HCT116 (cell line): Measurements from ENCODE around the gene ZNF750.

Experiments
- CEBPB ChIP-seq: IDR thresholded peaks from 2 replicates; pipeline ENCODE4 v1.6.1; 2012; ENCODE audit warnings: low read depth
- EGR1 ChIP-seq: IDR thresholded peaks from 2 replicates; pipeline ENCODE4 v1.6.1; 2012; ENCODE audit warnings: low read depth
- EZH2 ChIP-seq: fragments of 200-600 bp; sonication (generic); IDR thresholded peaks from 2 replicates; pipeline ENCODE4 v1.6.1; 2017; ENCODE audit warnings: antibody characterized with exemption, mixed run types
- FOSL1 ChIP-seq: IDR thresholded peaks from 2 replicates; pipeline ENCODE4 v1.6.1; 2012; ENCODE audit warnings: low read depth
- JUND ChIP-seq: IDR thresholded peaks from 2 replicates; pipeline ENCODE4 v1.6.1; 2012
- POLR2A ChIP-seq: IDR thresholded peaks from 2 replicates; pipeline ENCODE4 v1.7.0; 2011; ENCODE audit warnings: borderline replicate concordance; ENCODE audit not compliant: insufficient read depth, insufficient read length; ENCODE audit errors: extremely low read depth
- POLR2AphosphoS5 ChIP-seq: IDR thresholded peaks from 2 replicates; pipeline ENCODE4 v1.6.1; 2011; ENCODE audit warnings: mild to moderate bottlenecking, low read depth, low read length, moderate library complexity
- RAD21 ChIP-seq: IDR thresholded peaks from 2 replicates; pipeline ENCODE4 v1.6.1; 2012; ENCODE audit warnings: low read depth, mild to moderate bottlenecking
- SIN3A ChIP-seq: IDR thresholded peaks from 2 replicates; pipeline ENCODE4 v1.6.1; 2012; ENCODE audit warnings: low read depth
- SRF ChIP-seq: IDR thresholded peaks from 2 replicates; pipeline ENCODE4 v1.6.1; 2012; ENCODE audit warnings: low read depth
- YY1 ChIP-seq: IDR thresholded peaks from 2 replicates; pipeline ENCODE4 v1.6.1; 2011; ENCODE audit warnings: low read length, low read depth, moderate library complexity, mild to moderate bottlenecking; ENCODE audit not compliant: insufficient replicate concordance; ENCODE audit errors: extremely low read depth
- TF ChIP-seq, protein P1 (sequence below), 3 experiments: fragments of 200-600 bp in 1 of 3; sonication (generic) in 1 of 3; IDR thresholded peaks in 2 of 3; conservative IDR thresholded peaks in 1 of 3; 2 replicates each; pipeline ENCODE4 v1.5.1; 2012 to 2017; ENCODE audit warnings: low read depth in 2 of 3, low read length in 2 of 3, antibody characterized with exemption in 1 of 3, borderline replicate concordance in 1 of 3, control low read depth in 1 of 3, mild to moderate bottlenecking in 1 of 3, mixed read lengths in 1 of 3, mixed run types in 1 of 3, moderate library complexity in 1 of 3; ENCODE audit not compliant: insufficient read depth in 1 of 3
- TF ChIP-seq, protein P2 (sequence below): IDR thresholded peaks from 2 replicates; pipeline ENCODE4 v1.6.1; 2012; ENCODE audit warnings: low read depth
- TF ChIP-seq, protein P3 (sequence below): IDR thresholded peaks from 2 replicates; pipeline ENCODE4 v1.6.1; 2012

DNA sequence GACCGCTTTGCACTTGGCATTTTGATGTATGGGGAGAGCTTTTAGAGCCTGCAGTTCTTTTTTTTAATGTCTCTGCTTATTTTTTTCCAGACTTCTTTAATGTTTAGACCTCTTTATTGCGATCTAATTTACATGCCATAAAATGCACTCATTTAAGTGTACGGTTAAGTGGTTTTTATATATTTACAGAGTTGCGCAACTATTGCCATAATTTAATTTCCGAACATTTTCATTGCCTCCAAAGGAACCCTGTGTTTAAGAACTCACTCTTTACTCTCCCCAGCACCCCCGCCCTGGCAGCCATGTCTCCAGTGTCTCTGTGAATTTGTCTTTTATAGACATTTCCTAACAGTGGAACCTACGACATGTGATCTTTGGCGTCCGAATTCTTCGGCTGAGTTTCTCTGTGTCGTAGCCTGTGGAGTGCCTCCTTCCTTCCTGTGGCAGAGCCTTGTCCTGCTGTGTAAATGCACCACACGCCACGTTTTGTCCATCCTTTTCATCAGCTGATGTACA lies 24.0 kb downstream of the ZNF750 start:
- TF ChIP-seq, protein P1, sequence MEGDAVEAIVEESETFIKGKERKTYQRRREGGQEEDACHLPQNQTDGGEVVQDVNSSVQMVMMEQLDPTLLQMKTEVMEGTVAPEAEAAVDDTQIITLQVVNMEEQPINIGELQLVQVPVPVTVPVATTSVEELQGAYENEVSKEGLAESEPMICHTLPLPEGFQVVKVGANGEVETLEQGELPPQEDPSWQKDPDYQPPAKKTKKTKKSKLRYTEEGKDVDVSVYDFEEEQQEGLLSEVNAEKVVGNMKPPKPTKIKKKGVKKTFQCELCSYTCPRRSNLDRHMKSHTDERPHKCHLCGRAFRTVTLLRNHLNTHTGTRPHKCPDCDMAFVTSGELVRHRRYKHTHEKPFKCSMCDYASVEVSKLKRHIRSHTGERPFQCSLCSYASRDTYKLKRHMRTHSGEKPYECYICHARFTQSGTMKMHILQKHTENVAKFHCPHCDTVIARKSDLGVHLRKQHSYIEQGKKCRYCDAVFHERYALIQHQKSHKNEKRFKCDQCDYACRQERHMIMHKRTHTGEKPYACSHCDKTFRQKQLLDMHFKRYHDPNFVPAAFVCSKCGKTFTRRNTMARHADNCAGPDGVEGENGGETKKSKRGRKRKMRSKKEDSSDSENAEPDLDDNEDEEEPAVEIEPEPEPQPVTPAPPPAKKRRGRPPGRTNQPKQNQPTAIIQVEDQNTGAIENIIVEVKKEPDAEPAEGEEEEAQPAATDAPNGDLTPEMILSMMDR (IDR thresholded peaks at IDR 0.05 in 2 of 3, conservative IDR thresholded peaks at IDR 0.05 in 1 of 3; ENCODE audit: borderline replicate concordance in 1 of 3, insufficient read depth in 1 of 3, low read depth in 2 of 3, low read length in 2 of 3), result no peak
- TF ChIP-seq, protein P2, sequence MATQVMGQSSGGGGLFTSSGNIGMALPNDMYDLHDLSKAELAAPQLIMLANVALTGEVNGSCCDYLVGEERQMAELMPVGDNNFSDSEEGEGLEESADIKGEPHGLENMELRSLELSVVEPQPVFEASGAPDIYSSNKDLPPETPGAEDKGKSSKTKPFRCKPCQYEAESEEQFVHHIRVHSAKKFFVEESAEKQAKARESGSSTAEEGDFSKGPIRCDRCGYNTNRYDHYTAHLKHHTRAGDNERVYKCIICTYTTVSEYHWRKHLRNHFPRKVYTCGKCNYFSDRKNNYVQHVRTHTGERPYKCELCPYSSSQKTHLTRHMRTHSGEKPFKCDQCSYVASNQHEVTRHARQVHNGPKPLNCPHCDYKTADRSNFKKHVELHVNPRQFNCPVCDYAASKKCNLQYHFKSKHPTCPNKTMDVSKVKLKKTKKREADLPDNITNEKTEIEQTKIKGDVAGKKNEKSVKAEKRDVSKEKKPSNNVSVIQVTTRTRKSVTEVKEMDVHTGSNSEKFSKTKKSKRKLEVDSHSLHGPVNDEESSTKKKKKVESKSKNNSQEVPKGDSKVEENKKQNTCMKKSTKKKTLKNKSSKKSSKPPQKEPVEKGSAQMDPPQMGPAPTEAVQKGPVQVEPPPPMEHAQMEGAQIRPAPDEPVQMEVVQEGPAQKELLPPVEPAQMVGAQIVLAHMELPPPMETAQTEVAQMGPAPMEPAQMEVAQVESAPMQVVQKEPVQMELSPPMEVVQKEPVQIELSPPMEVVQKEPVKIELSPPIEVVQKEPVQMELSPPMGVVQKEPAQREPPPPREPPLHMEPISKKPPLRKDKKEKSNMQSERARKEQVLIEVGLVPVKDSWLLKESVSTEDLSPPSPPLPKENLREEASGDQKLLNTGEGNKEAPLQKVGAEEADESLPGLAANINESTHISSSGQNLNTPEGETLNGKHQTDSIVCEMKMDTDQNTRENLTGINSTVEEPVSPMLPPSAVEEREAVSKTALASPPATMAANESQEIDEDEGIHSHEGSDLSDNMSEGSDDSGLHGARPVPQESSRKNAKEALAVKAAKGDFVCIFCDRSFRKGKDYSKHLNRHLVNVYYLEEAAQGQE, result no peak
- TF ChIP-seq RAD21 (no peak), SRF (no peak), YY1 (no peak), POLR2AphosphoS5 (no peak), EZH2 (no peak), CEBPB (no peak), JUND (no peak), POLR2A (no peak), EGR1 (no peak), SIN3A (no peak), FOSL1 (no peak)
- TF ChIP-seq, protein P3, sequence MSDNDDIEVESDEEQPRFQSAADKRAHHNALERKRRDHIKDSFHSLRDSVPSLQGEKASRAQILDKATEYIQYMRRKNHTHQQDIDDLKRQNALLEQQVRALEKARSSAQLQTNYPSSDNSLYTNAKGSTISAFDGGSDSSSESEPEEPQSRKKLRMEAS, result no peak
